H1 (cell line): Measurements from ENCODE around the gene CADM1. TPM values are rescaled to one million over a fixed set of nuclear protein-coding genes. Genes with fewer than 3 reads are reported as not detected.
A peak's percentile ranks its signal among the peaks of the same experiment; 100 is the strongest.

Source experiments
- CTCF ChIA-PET: fragments of 300-600 bp; sonication (Branson Sonifier 250); formaldehyde crosslinking; loops from one replicate; lab custom pipeline; 2021; ENCODE audit not compliant: partially characterized antibody; lab: Charles Lee
- POLR2A ChIA-PET: fragments of 300-600 bp; sonication (Branson Sonifier 250); formaldehyde crosslinking; loops from one replicate; lab custom pipeline; 2021; ENCODE audit warnings: inconsistent platforms; ENCODE audit not compliant: partially characterized antibody; lab: Charles Lee
- DNase-seq, 2 experiments: peaks; one replicate each; pipeline versions ENCODE4 v3.0.0 to v3.0.0-alpha.2; 2010 to 2022; ENCODE audit warnings: low spot score in 2 of 2, low read depth in 1 of 2, mixed read lengths in 1 of 2
- FAIRE-seq: peaks from 2 replicates; lab custom pipeline; 2011; peaks lifted over from hg19 to GRCh38; lab: Jason Lieb, UNC
- H2AFZ ChIP-seq: 2 replicates; pipeline ENCODE4 v1.8.1; 2012; ENCODE audit warnings: low read length, inconsistent platforms
- H2AK5ac ChIP-seq: 2 replicates; pipeline ENCODE4 v1.6.1; 2013; ENCODE audit warnings: low read depth, low read length
- H2BK120ac ChIP-seq: replicated peaks from 2 replicates; pipeline ENCODE3; 2013; ENCODE audit warnings: low read depth, low read length, inconsistent platforms
- H2BK12ac ChIP-seq: 2 replicates; pipeline ENCODE4 v1.6.1; 2013; ENCODE audit warnings: low read depth, low read length
- H2BK15ac ChIP-seq: 2 replicates; pipeline ENCODE4 v1.6.1; 2013; ENCODE audit warnings: low read length
- H2BK20ac ChIP-seq: 2 replicates; pipeline ENCODE4 v1.6.1; 2013; ENCODE audit warnings: low read length
- H2BK5ac ChIP-seq: 2 replicates; pipeline ENCODE4 v1.6.1; 2013; ENCODE audit warnings: low read depth, low read length
- H3K14ac ChIP-seq: 2 replicates; pipeline ENCODE4 v1.6.1; 2013; ENCODE audit warnings: inconsistent platforms; ENCODE audit not compliant: insufficient read length
- H3K18ac ChIP-seq: 2 replicates; pipeline ENCODE4 v1.6.1; 2013; ENCODE audit warnings: low read length; ENCODE audit errors: extremely low read depth
- H3K23ac ChIP-seq: 2 replicates; pipeline ENCODE4 v1.6.1; 2013; ENCODE audit warnings: inconsistent platforms; ENCODE audit not compliant: insufficient read length
- H3K23me2 ChIP-seq: 2 replicates; pipeline ENCODE4 v1.6.1; 2013; ENCODE audit warnings: low read depth, low read length
- H3K27ac ChIP-seq: 2 replicates; pipeline ENCODE4 v1.6.1; 2011; ENCODE audit warnings: low read depth, low read length, inconsistent platforms
- H3K27me3 ChIP-seq, 4 experiments: replicated peaks in 1 of 4; 1 replicate in 1 of 4; 2 replicates in 3 of 4; pipeline versions ENCODE4 v1.6.1 to v1.8.1; 2011 to 2013; ENCODE audit warnings: low read length in 3 of 4, mild to moderate bottlenecking in 3 of 4, inconsistent platforms in 2 of 4, mixed read lengths in 2 of 4, moderate library complexity in 1 of 4; ENCODE audit not compliant: control insufficient read depth in 3 of 4, insufficient read depth in 3 of 4; ENCODE audit errors: extremely low read depth in 1 of 4
- H3K36me3 ChIP-seq, 4 experiments: 2 replicates each; pipeline versions ENCODE4 v1.6.1 to v1.8.1; 2011 to 2013; ENCODE audit warnings: mild to moderate bottlenecking in 4 of 4, low read length in 3 of 4, moderate library complexity in 2 of 4, control low read depth in 1 of 4, inconsistent platforms in 1 of 4; ENCODE audit not compliant: insufficient read depth in 4 of 4, control insufficient read depth in 2 of 4
- H3K4ac ChIP-seq: replicated peaks from 2 replicates; pipeline ENCODE3; 2013; ENCODE audit warnings: low read length, low read depth, mixed read lengths, inconsistent platforms; ENCODE audit not compliant: insufficient read length
- H3K4me1 ChIP-seq, 4 experiments: replicated peaks in 1 of 4; 1 replicate in 1 of 4; 2 replicates in 3 of 4; pipeline versions ENCODE4 v1.6.1 to v1.8.1; 2011 to 2013; ENCODE audit warnings: low read length in 3 of 4, inconsistent platforms in 2 of 4, mixed read lengths in 1 of 4; ENCODE audit not compliant: insufficient read depth in 4 of 4, control insufficient read depth in 3 of 4
- H3K4me2 ChIP-seq, 2 experiments: 2 replicates each; pipeline versions ENCODE4 v1.6.1 to v1.8.1; 2011 to 2013; ENCODE audit warnings: low read depth in 2 of 2, low read length in 2 of 2, control low read depth in 1 of 2, inconsistent platforms in 1 of 2, mild to moderate bottlenecking in 1 of 2; ENCODE audit not compliant: insufficient read depth in 1 of 2
- H3K4me3 ChIP-seq, 4 experiments: fragments of 200-600, 300-600 bp in 1 of 4; sonication (generic), shearing (Covaris generic), sonication (Bioruptor Twin) in 1 of 4; 2 replicates each; pipeline versions ENCODE4 v1.5.1 to v1.8.1; 2011 to 2016; ENCODE audit warnings: low read length in 4 of 4, low read depth in 3 of 4, control low read depth in 2 of 4, inconsistent platforms in 2 of 4, mild to moderate bottlenecking in 2 of 4, mixed read lengths in 1 of 4, moderate library complexity in 1 of 4; ENCODE audit not compliant: insufficient read depth in 2 of 4; ENCODE audit errors: extremely low read depth in 1 of 4
- H3K56ac ChIP-seq: replicated peaks from 2 replicates; pipeline ENCODE3; 2013; ENCODE audit warnings: low read depth, mild to moderate bottlenecking, mixed read lengths, low read length, inconsistent platforms; ENCODE audit not compliant: insufficient read length
- H3K79me1 ChIP-seq: 2 replicates; pipeline ENCODE4 v1.6.1; 2013; ENCODE audit warnings: low read depth, low read length, control low read depth
- H3K79me2 ChIP-seq, 2 experiments: 2 replicates each; pipeline versions ENCODE4 v1.6.1 to v1.8.1; 2012 to 2013; ENCODE audit warnings: low read length in 2 of 2, mild to moderate bottlenecking in 2 of 2, inconsistent platforms in 1 of 2; ENCODE audit not compliant: insufficient read depth in 2 of 2, control insufficient read depth in 1 of 2
- H3K9ac ChIP-seq, 4 experiments: replicated peaks in 1 of 4; 1 replicate in 1 of 4; 2 replicates in 3 of 4; pipeline versions ENCODE4 v1.6.1 to v1.8.1; 2011 to 2013; ENCODE audit warnings: low read depth in 3 of 4, low read length in 3 of 4, control low read depth in 2 of 4, mild to moderate bottlenecking in 2 of 4, moderate library complexity in 2 of 4, inconsistent platforms in 1 of 4; ENCODE audit errors: extremely low read depth in 1 of 4
- H3K9me3 ChIP-seq, 2 experiments: 2 replicates each; pipeline versions ENCODE4 v1.6.1 to v1.8.1; 2012 to 2013; ENCODE audit warnings: mild to moderate bottlenecking in 2 of 2, moderate library complexity in 2 of 2, control low read depth in 1 of 2, inconsistent platforms in 1 of 2, low read depth in 1 of 2, low read length in 1 of 2, mixed read lengths in 1 of 2; ENCODE audit not compliant: insufficient read depth in 2 of 2
- H4K20me1 ChIP-seq, 2 experiments: replicated peaks in 1 of 2; 2 replicates each; pipeline versions ENCODE3 to v1.8.1; 2011 to 2013; ENCODE audit warnings: inconsistent platforms in 2 of 2, low read length in 2 of 2, mild to moderate bottlenecking in 1 of 2; ENCODE audit not compliant: insufficient read depth in 2 of 2, control insufficient read depth in 1 of 2
- H4K5ac ChIP-seq: 2 replicates; pipeline ENCODE4 v1.6.1; 2013; ENCODE audit warnings: low read length, low read depth, mixed read lengths, inconsistent platforms; ENCODE audit not compliant: insufficient read length
- H4K8ac ChIP-seq: 2 replicates; pipeline ENCODE4 v1.8.0; 2013; ENCODE audit warnings: mild to moderate bottlenecking, moderate library complexity, low read length, inconsistent platforms; ENCODE audit not compliant: insufficient read depth; ENCODE audit errors: extremely low read depth
- H4K91ac ChIP-seq: replicated peaks from 2 replicates; pipeline ENCODE3; 2013; ENCODE audit warnings: low read length, mixed read lengths, inconsistent platforms; ENCODE audit not compliant: insufficient read length
- RAD21 ChIP-seq, 2 experiments: IDR thresholded peaks in 1 of 2; conservative IDR thresholded peaks in 1 of 2; 2 replicates each; pipeline ENCODE4 v1.6.1; 2011; ENCODE audit warnings: low read depth in 2 of 2, low read length in 2 of 2, improper control_type of control experiment in 1 of 2, inconsistent platforms in 1 of 2, mild to moderate bottlenecking in 1 of 2, moderate library complexity in 1 of 2
- WGBS, 2 experiments: shearing (Covaris generic) in 1 of 2; methylation state at CpG; one replicate each; pipeline versions ENCODE4 v1.1.6 to v1.1.7; 2013 to 2015; ENCODE audit warnings: low lambda C conversion rate in 2 of 2, mixed read lengths in 2 of 2, inconsistent platforms in 1 of 2, low coverage in 1 of 2, missing lambda C conversion rate in 1 of 2; ENCODE audit not compliant: insufficient replicate concordance in 2 of 2, insufficient coverage in 1 of 2, insufficient read length in 1 of 2; ENCODE audit errors: extremely low coverage in 1 of 2, missing lambda C conversion rate in 1 of 2; 5-methylcytosine and 5-hydroxymethylcytosine counted together
- polyA plus RNA-seq, 7 experiments: library from polyadenylated mRNA; depleted of rRNA in 3 of 7; stranded (reverse) in 5 of 7; unstranded in 2 of 7; fragments of >200 nt in 5 of 7; fragments of 200-250 nt in 2 of 7; gene quantifications; 1 replicate in 5 of 7; 2 replicates in 1 of 7; 4 replicates in 1 of 7; pipeline versions ENCODE4 v1.2.1 to v1.2.3, GENCODE V29; 2011 to 2013; ENCODE audit warnings: missing spikeins in 2 of 7, mixed read lengths in 2 of 7
- total RNA-seq: library from RNA; stranded (reverse); fragmentation: NEBNext Ultra II Directional; extraction: Animal tissue kit (Norgen Biotek cat#: 25700); gene quantifications from 2 replicates; pipeline ENCODE4 v1.2.1, GENCODE V29; 2021
- TF ChIP-seq, protein P1 (sequence below): IDR thresholded peaks from 2 replicates; pipeline ENCODE4 v1.6.1; 2012; ENCODE audit warnings: low read length, inconsistent platforms
- TF ChIP-seq, protein P2 (sequence below), 3 experiments: IDR thresholded peaks; 1 replicate in 2 of 3; 2 replicates in 1 of 3; pipeline versions ENCODE4 v1.5.1 to v1.6.1; 2011; ENCODE audit warnings: low read length in 3 of 3, mild to moderate bottlenecking in 3 of 3, inconsistent platforms in 2 of 3, low read depth in 1 of 3, moderate library complexity in 1 of 3; ENCODE audit not compliant: insufficient read depth in 1 of 3; ENCODE audit errors: control extremely low read depth in 1 of 3

CADM1 gene
- total and polyA plus RNA-seq, 2 of the 8 experiments (the other 6 are each of a cell fraction or from before 2014, with no cell fraction given): 8.3 to 25.3 TPM

DNA sequence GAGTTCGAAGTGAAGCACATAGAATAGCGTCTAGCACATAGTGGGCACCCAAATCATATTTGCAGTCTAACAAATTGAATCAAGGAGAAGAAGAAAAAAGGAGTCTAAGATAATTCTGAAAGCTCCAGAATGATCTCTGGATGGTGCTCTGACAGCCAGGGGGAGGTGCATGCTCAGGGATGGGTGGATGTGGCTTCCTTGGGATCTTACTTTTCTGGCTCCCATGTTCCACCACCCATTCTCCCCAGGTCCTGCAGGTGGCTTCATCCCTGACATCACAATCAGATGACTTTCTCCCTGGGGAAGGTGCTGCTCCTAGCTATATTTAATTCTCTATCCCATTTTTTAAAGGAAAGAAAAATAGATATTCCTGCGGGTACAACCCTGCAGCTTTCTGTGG lies 381.9 kb downstream of the CADM1 start:
- 100% methylated on average over 3 of the region's 3 CpGs; no CpG with 5 or more reads in 1 of the 2 experiments for WGBS, 2 experiments
- no peak overlapping the region for H3K4me3 ChIP-seq

More for the DNA sequence above, 381.9 kb downstream of the CADM1 start:
- Histone ChIP-seq H3K4me2 (no peak overlapping the region), H4K5ac (no peak overlapping the region), H3K9ac (no peak overlapping the region), H4K20me1 (no peaks in the 10 kb centered on the region), H2BK5ac (no peak overlapping the region), H3K4ac (no peak overlapping the region), H3K23me2 (no peaks in the 10 kb centered on the region), H3K36me3 (no peaks in the 10 kb centered on the region), H3K14ac (no peak overlapping the region), H3K18ac (no peak overlapping the region), H2BK15ac (no peak overlapping the region), H2AFZ (no peak overlapping the region), H3K56ac (no peak overlapping the region), H4K91ac (no peak overlapping the region), H3K27me3 (peaks cover 0 to 3% (median 0%) of the 10 kb centered on the region in 4 experiments; a peak in 1 of 7 replicates), H3K23ac (no peak overlapping the region), H2BK12ac (no peak overlapping the region), H3K4me1 (peaks cover 0 to 16% (median 4%) of the 10 kb centered on the region in 4 experiments; a peak in 5 of 7 replicates), H2BK120ac (no peak overlapping the region), H3K79me1 (no peaks in the 10 kb centered on the region), H2AK5ac (no peak overlapping the region), H3K79me2 (no peaks in the 10 kb centered on the region), H3K9me3 (no peaks in the 10 kb centered on the region), H4K8ac (no peak overlapping the region), H2BK20ac (no peak overlapping the region), H3K27ac (no peak overlapping the region)
- TF ChIP-seq, protein P1, sequence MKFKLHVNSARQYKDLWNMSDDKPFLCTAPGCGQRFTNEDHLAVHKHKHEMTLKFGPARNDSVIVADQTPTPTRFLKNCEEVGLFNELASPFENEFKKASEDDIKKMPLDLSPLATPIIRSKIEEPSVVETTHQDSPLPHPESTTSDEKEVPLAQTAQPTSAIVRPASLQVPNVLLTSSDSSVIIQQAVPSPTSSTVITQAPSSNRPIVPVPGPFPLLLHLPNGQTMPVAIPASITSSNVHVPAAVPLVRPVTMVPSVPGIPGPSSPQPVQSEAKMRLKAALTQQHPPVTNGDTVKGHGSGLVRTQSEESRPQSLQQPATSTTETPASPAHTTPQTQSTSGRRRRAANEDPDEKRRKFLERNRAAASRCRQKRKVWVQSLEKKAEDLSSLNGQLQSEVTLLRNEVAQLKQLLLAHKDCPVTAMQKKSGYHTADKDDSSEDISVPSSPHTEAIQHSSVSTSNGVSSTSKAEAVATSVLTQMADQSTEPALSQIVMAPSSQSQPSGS: no peak
- TF ChIP-seq, protein P2, sequence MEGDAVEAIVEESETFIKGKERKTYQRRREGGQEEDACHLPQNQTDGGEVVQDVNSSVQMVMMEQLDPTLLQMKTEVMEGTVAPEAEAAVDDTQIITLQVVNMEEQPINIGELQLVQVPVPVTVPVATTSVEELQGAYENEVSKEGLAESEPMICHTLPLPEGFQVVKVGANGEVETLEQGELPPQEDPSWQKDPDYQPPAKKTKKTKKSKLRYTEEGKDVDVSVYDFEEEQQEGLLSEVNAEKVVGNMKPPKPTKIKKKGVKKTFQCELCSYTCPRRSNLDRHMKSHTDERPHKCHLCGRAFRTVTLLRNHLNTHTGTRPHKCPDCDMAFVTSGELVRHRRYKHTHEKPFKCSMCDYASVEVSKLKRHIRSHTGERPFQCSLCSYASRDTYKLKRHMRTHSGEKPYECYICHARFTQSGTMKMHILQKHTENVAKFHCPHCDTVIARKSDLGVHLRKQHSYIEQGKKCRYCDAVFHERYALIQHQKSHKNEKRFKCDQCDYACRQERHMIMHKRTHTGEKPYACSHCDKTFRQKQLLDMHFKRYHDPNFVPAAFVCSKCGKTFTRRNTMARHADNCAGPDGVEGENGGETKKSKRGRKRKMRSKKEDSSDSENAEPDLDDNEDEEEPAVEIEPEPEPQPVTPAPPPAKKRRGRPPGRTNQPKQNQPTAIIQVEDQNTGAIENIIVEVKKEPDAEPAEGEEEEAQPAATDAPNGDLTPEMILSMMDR (IDR thresholded peaks at IDR 0.05; ENCODE audit: control extremely low read depth in 1 of 3, insufficient read depth in 1 of 3, low read depth in 1 of 3, low read length in 3 of 3): peak in 1 of 3 experiments; percentile 21; a peak in 1 of 4 replicates
- TF ChIP-seq RAD21 (IDR thresholded peaks at IDR 0.05 in 1 of 2, conservative IDR thresholded peaks at IDR 0.05 in 1 of 2; ENCODE audit: low read depth in 2 of 2, low read length in 2 of 2): peak; percentile 26 to 45; a peak in 3 of 4 replicates
- DNase-seq (no peak), FAIRE-seq (no peak)
- CTCF ChIA-PET: interaction anchor here (0.6 to 3.2 kb wide), 8 partner anchors 8 to 348 kb away, joined by 3 to 9 read pairs (median 4); no protein-coding TSS in a partner anchor
- POLR2A ChIA-PET: no interaction called here
